Measurements from ENCODE around the gene EPHB2. TPM values are rescaled to one million over a fixed set of nuclear protein-coding genes. Genes with fewer than 3 reads are reported as not detected.

The EPHB2 gene
- total and polyA plus RNA-seq, 2 donors (not counting 3 experiments of a cell fraction or from before 2014, with no cell fraction given) = 50.8 to 69.1 TPM

DNA sequence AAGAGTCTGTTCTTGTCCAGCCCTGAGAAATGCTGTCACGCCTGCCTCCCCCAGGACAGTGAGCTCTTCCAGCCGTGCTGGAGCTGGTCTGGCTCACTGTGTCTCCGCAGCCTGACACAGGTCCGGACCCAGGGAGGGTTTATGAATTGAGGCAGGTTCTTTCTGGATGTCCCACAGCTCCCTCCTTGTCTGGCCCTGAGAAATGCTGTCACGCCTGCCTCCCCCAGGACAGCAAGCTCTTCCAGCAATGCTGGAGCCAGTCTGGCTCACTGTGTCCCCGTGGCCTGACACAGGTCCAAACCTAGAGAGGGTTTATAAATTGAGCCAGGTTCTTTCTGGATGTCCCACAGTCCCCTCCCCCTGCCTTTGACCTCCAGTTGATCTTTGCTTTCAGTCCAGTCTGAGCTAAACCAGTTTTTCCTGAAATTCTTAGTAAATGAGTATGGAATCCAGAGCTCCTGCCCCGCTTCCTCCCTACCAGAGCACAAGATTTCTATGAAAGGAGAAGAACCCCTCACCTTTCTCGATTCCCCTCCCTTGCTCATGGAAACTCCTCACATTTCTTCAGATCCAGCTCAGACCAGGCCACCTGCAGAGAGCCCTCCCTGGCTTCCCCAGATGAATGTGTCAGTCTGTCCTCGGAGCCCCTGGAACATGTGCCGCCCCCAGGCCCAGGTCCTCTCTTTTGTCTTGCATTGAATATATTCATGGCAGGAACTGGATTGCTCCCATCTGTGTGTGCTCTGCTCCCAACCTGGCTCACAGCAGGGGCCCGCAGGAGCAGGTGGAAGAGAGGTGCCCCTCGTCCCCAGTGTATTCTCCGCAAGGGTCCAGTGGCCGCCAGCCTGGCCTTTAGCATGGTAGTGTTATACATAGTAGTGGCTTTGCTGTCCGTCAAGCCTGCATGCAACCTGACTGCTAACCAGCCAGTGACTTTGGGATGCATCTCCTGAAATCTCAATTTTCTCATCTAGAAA lies 116.3 kb downstream of the EPHB2 start:
- no TSS peak for BruUV-seq (replicated peaks)
- FAIRE-seq = peak; percentile 65

More for the DNA sequence above, 116.3 kb downstream of the EPHB2 start:
- Histone ChIP-seq H3K27ac (ENCODE audit: insufficient read depth, low read depth, low read length) (no peak overlapping the region), H3K4me1 (ENCODE audit: control insufficient read depth, extremely low read depth, insufficient read depth, low read length) (peaks cover 33% of the 10 kb centered on the region), H3K9me1 (replicated peaks; ENCODE audit: control insufficient read depth, extremely low read depth, insufficient read depth, low read length) (no peaks in the 10 kb centered on the region), H2AFZ (ENCODE audit: low read depth, low read length) (no peak overlapping the region), H3K4me2 (ENCODE audit: insufficient read depth, low read length) (no peak overlapping the region), H4K20me1 (replicated peaks; ENCODE audit: control insufficient read depth, extremely low read depth, insufficient read depth, low read length) (no peaks in the 10 kb centered on the region), H3K36me3 (ENCODE audit: control insufficient read depth in 2 of 2, extremely low read depth in 1 of 2, insufficient read depth in 2 of 2, low read length in 2 of 2) (no peaks in the 10 kb centered on the region), H3K9me3 (replicated peaks; ENCODE audit: control insufficient read depth, insufficient read depth, low read length) (no peaks in the 10 kb centered on the region), H3K27me3 (ENCODE audit: control insufficient read depth in 2 of 2, insufficient read depth in 2 of 2, low read length in 2 of 2) (no peaks in the 10 kb centered on the region), H3K79me2 (ENCODE audit: control insufficient read depth, insufficient read depth, low read length) (peaks cover 4% of the 10 kb centered on the region), H3K9ac (replicated peaks; ENCODE audit: extremely low read depth, insufficient read depth, low read length) (no peak overlapping the region), H3K4me3 (replicated peaks in 1 of 3; ENCODE audit: insufficient read depth in 1 of 3, low read depth in 1 of 3, low read length in 3 of 3) (no peak overlapping the region)
- dilution Hi-C loops (cut with MboI; ENCODE audit: extremely low pct_ligation_motif_present, low sequenced_read_pairs) = no loop called here
- ChIA-PET CTCF (interaction anchor here (0.7 to 2.4 kb wide), 6 partner anchors 9 to 123 kb away, joined by 3 to 10 read pairs (median 4); no protein-coding TSS in a partner anchor), POLR2A (interaction anchor here (0.6 kb wide), 2 partner anchors 107 to 615 kb away, joined by 3 to 5 read pairs; no protein-coding TSS in a partner anchor)
- peak; percentile 30 for DNase-seq (ENCODE audit: low read depth, low spot score)
- intact Hi-C loops (cut with micrococcal nuclease) = no loop called here
- TF ChIP-seq JUN (IDR thresholded peaks at IDR 0.05; ENCODE audit: borderline replicate concordance, insufficient read depth, insufficient read length, low read depth) (no peak), FOS (IDR thresholded peaks at IDR 0.05; ENCODE audit: borderline replicate concordance, insufficient read depth, low read length) (no peak), GATA2 (IDR thresholded peaks at IDR 0.05; ENCODE audit: insufficient read depth, insufficient read length, low read depth, low read length) (no peak), POLR2A (IDR thresholded peaks at IDR 0.05; ENCODE audit: low read depth, low read length) (no peak)
- TF ChIP-seq, protein P1, sequence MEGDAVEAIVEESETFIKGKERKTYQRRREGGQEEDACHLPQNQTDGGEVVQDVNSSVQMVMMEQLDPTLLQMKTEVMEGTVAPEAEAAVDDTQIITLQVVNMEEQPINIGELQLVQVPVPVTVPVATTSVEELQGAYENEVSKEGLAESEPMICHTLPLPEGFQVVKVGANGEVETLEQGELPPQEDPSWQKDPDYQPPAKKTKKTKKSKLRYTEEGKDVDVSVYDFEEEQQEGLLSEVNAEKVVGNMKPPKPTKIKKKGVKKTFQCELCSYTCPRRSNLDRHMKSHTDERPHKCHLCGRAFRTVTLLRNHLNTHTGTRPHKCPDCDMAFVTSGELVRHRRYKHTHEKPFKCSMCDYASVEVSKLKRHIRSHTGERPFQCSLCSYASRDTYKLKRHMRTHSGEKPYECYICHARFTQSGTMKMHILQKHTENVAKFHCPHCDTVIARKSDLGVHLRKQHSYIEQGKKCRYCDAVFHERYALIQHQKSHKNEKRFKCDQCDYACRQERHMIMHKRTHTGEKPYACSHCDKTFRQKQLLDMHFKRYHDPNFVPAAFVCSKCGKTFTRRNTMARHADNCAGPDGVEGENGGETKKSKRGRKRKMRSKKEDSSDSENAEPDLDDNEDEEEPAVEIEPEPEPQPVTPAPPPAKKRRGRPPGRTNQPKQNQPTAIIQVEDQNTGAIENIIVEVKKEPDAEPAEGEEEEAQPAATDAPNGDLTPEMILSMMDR (IDR thresholded peaks at IDR 0.05; ENCODE audit: extremely low read depth in 1 of 2, insufficient read depth in 1 of 2, low read depth in 1 of 2, low read length in 2 of 2) = no peak
